GM12891 (cell line): ENCODE measurements around the gene HCFC2.

Source experiments
- POLR2A ChIP-seq: IDR thresholded peaks from 2 replicates; pipeline ENCODE4 v1.6.1; 2011; ENCODE audit warnings: low read depth, low read length, control low read depth
- POLR2AphosphoS5 ChIP-seq: IDR thresholded peaks from 2 replicates; pipeline ENCODE4 v1.6.1; 2011; ENCODE audit warnings: low read depth, low read length, control low read depth
- SPI1 ChIP-seq: IDR thresholded peaks from 2 replicates; pipeline ENCODE4 v1.6.1; 2011; ENCODE audit warnings: low read depth, low read length, control low read depth
- TAF1 ChIP-seq: IDR thresholded peaks from 2 replicates; pipeline ENCODE4 v1.6.1; 2011; ENCODE audit warnings: low read depth, low read length, control low read depth

- TF ChIP-seq SPI1, result no peak
- no peak for TF ChIP-seq TAF1
- no peak for TF ChIP-seq POLR2A
- no peak for TF ChIP-seq POLR2AphosphoS5
Measured at GRCh38 chr12:104057771-104058197, 6.5 kb upstream of the HCFC2 start.
